ENCODE results near the gene MITD1.

The MITD1 gene

GRCh38 chr2:99171377-99172140 is 9.3 kb downstream of the MITD1 start:
- peaks cover 18% of the 10 kb centered on the region for H3K4me1 Mint-ChIP-seq
- no peak overlapping the region for H3K27ac Mint-ChIP-seq
- ATAC-seq: no peak

DNA sequence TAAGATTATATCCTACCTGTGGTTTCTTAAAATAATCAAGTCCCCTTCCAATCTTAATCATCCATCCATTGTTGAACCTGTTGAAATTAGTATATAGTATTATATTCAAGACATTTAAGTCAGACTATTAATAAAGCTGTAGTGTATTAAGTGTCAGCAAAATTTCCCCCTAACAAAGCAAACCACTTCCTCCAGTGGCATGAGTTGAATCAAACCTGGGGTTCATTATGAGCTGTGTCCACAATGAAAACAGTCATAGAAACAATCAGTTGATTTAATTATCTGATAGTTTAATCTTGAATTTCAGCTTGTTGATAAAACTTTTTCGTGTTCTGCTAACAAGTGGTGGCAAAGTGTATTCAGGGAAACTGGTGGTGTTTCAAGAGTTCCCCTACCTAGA is 11.3 kb downstream of the MITD1 start:
- H3K4me1 Mint-ChIP-seq: peaks cover 12% of the 10 kb centered on the region
- peaks cover 38% of the 10 kb centered on the region for H3K36me3 Mint-ChIP-seq
- H3K9me3 Mint-ChIP-seq: no peaks in the 10 kb centered on the region
- no peak overlapping the region for H3K4me3 Mint-ChIP-seq
- ATAC-seq: no peak
- H3K27me3 Mint-ChIP-seq: no peaks in the 10 kb centered on the region
- no peak overlapping the region for H3K27ac Mint-ChIP-seq

More at GRCh38 chr2:99171377-99172140, 9.3 kb downstream of the MITD1 start:
- Mint-ChIP-seq H3K9me3 (no peaks in the 10 kb centered on the region), H3K4me3 (no peak overlapping the region), H3K27me3 (no peaks in the 10 kb centered on the region), H3K36me3 (peaks cover 36% of the 10 kb centered on the region)

GRCh38 chr2:99166218-99166617 is 14.6 kb downstream of the MITD1 start:
- H3K27ac Mint-ChIP-seq: peak overlapping the region; percentile 44
- H3K36me3 Mint-ChIP-seq: peaks cover 36% of the 10 kb centered on the region
- no peak overlapping the region for H3K4me3 Mint-ChIP-seq
- peaks cover 7% of the 10 kb centered on the region for H3K4me1 Mint-ChIP-seq
- no peak for ATAC-seq
- H3K27me3 Mint-ChIP-seq: no peaks in the 10 kb centered on the region
- H3K9me3 Mint-ChIP-seq: no peaks in the 10 kb centered on the region

DNA sequence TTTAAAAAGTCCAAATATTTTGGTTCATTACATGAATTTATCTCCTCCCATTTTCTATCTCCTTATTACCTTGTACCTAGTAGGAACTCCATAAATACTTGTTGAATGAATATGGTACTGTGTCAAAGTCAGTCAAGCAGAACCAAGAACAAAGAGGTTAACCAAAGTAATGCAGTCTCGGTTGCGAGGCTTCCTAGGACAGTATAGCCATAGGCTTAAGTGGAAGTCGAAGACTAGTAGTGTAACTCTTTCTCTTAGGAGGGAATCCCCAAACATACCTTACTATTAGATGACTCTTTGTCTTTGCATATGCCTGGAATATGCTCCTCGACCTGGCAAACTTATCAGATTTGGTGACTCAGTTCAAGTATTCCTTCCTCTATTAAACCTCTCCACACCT is 21.3 kb downstream of the MITD1 start:
- no peak for ATAC-seq
- Mint-ChIP-seq H3K9me3 (no peaks in the 10 kb centered on the region), H3K4me1 (peaks cover 38% of the 10 kb centered on the region), H3K27me3 (no peaks in the 10 kb centered on the region), H3K4me3 (no peak overlapping the region), H3K27ac (peak overlapping the region; percentile 31), H3K36me3 (peaks cover 27% of the 10 kb centered on the region)

- H3K36me3 Mint-ChIP-seq: peaks cover 18% of the 10 kb centered on the region
- H3K4me3 Mint-ChIP-seq: no peak overlapping the region
- H3K4me1 Mint-ChIP-seq: peaks cover 46% of the 10 kb centered on the region
- no peak for ATAC-seq
- peak overlapping the region; percentile 92 for H3K27ac Mint-ChIP-seq
- H3K9me3 Mint-ChIP-seq: no peaks in the 10 kb centered on the region
- H3K27me3 Mint-ChIP-seq: no peaks in the 10 kb centered on the region
These were observed 22.3 kb downstream of the MITD1 start for GRCh38 chr2:99158599-99158998.

DNA sequence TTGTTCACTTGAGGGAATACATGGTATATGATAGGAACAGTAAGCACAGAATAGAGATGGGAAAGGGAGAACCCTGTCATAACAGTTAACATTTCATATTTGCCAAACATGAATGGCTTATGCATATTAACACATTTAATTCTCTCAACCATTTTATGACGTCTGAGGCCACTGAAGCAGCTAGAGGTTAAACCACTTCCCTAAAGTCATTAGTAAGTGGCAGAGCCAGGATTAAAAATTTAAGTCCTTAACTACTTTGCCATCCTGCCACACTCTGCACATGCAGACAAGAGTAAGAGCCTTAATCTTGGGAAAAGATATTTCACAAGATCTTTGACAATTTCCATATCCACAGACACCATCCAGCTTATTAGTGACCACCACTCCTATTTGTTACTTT is 24.0 kb downstream of the MITD1 start:
- H3K27ac Mint-ChIP-seq: peak overlapping the region; percentile 92
- peaks cover 16% of the 10 kb centered on the region for H3K36me3 Mint-ChIP-seq
- peaks cover 46% of the 10 kb centered on the region for H3K4me1 Mint-ChIP-seq
- H3K4me3 Mint-ChIP-seq: peak overlapping the region; percentile 96
- no peaks in the 10 kb centered on the region for H3K27me3 Mint-ChIP-seq
- H3K9me3 Mint-ChIP-seq: no peaks in the 10 kb centered on the region
- ATAC-seq: no peak

GRCh38 chr2:99154643-99155536 is 26.0 kb downstream of the MITD1 start, which contains the start of the genes LIPT1 and TSGA10:
Gene LIPT1, plus strand, starts transcription at chr2:99154967. Its CDS starts 6,991 bp downstream, at chr2:99161958.
Gene TSGA10, minus strand, starts transcription at chr2:99154942. Its CDS starts 45,503 bp downstream, at chr2:99109439.
- Mint-ChIP-seq H3K27ac (peak within 1 kb of the TSS; percentile 92), H3K27me3 (no peaks in the 10 kb centered on the region), H3K36me3 (peaks cover 16% of the 10 kb centered on the region), H3K9me3 (no peaks in the 10 kb centered on the region), H3K4me3 (peak within 1 kb of the TSS; percentile 96), H3K4me1 (peaks cover 45% of the 10 kb centered on the region)
- ATAC-seq: peak; percentile 98

GRCh38 chr2:99153921-99154604 is 26.8 kb downstream of the MITD1 start:
- Mint-ChIP-seq H3K9me3 (no peaks in the 10 kb centered on the region), H3K4me3 (peak overlapping the region; percentile 96), H3K36me3 (peaks cover 8% of the 10 kb centered on the region), H3K27me3 (no peaks in the 10 kb centered on the region), H3K4me1 (peaks cover 37% of the 10 kb centered on the region), H3K27ac (peak overlapping the region; percentile 92)
- ATAC-seq: no peak

- peaks cover 2% of the 10 kb centered on the region for H3K36me3 Mint-ChIP-seq
- no peaks in the 10 kb centered on the region for H3K9me3 Mint-ChIP-seq
- H3K4me3 Mint-ChIP-seq: no peak overlapping the region
- no peak overlapping the region for H3K27ac Mint-ChIP-seq
- peaks cover 31% of the 10 kb centered on the region for H3K4me1 Mint-ChIP-seq
- no peak for ATAC-seq
- no peaks in the 10 kb centered on the region for H3K27me3 Mint-ChIP-seq
These were observed 28.5 kb downstream of the MITD1 start for GRCh38 chr2:99152199-99152895.

DNA sequence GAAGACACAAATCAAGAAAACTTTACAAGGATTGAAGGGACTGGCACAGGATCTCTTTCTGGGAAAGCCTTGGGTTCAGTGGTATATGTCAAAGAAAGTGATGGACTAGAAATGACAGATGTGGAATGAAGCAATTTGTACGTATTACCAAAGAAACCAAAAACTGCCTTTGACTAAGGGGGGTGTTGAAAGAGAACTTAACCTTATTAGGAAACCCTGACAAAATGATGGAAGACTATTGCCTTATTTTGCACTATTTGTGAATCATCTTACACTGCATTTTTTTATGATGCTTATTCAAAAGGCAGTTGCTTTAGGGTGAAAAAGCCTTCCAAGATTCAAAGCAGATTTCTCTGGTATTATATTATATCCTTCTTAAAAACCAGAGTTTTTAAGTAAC is 30.2 kb downstream of the MITD1 start:
- Mint-ChIP-seq H3K27ac (no peak overlapping the region), H3K9me3 (no peaks in the 10 kb centered on the region), H3K4me1 (peaks cover 15% of the 10 kb centered on the region), H3K36me3 (no peaks in the 10 kb centered on the region), H3K27me3 (no peaks in the 10 kb centered on the region), H3K4me3 (no peak overlapping the region)
- ATAC-seq: no peak

DNA sequence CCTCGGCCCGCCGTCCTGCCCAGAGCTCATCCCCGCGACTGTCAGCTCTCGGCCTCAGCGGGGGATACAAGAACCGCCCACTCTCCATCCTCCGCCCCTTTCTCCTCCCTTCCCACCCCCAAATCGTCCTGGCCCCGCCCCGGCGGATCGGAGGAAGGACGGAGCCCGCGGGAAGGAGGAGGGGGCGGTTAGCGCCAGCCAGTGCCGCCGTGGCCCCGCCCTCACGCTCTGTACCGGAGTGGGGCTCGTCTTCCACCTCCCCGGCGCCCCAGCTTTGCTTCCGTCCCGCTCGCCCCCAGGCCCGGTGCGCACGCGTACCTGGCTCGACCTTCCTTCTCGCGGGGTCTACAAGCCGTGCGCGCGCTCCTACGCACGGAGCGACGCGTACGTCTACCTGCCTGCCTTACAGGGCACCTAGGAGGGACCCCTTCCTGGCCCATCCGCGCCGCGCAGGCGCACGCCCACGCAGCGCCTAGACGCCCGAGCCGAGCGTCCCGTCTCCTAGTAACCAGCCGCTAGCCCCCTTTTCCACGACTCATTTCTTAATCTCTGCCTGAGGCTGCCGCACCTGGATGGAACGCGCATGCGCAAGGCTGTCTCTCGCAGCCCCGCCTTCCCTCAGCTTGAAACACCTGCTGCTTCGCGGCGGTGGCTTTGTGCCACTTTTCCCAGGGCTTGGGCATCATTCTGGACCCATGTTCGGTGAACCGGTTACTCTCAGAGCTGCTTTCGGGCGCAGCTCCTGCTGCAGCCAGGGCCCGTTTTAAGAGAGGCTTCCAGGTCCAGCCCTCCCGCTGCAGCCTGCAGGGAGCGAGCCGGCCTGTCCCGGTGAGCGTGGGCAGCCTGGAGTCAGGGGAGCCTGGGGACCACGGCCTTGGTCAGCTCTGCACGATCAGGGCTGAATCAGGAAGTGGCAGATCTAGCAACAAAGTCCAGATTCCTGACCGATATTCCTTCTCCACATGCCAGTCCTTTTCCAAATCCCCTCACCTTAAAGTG is 39.4 kb downstream of the MITD1 start, which contains the start of gene C2orf15:
Gene C2orf15 (plus strand): TSS at position 598 of the 999 bp plus-strand sequence. CDS start 8,852 bp downstream, outside the sequence.
- Mint-ChIP-seq H3K27ac (peak within 1 kb of the TSS; percentile 86), H3K4me1 (peaks cover 6% of the 10 kb centered on the region), H3K4me3 (peak within 1 kb of the TSS; percentile 85), H3K36me3 (peaks cover 4% of the 10 kb centered on the region), H3K9me3 (no peaks in the 10 kb centered on the region), H3K27me3 (no peaks in the 10 kb centered on the region)
- ATAC-seq: peak; percentile 97

- Mint-ChIP-seq H3K4me1 (peaks cover 6% of the 10 kb centered on the region), H3K9me3 (no peaks in the 10 kb centered on the region), H3K27ac (peak overlapping the region; percentile 86), H3K36me3 (peaks cover 4% of the 10 kb centered on the region), H3K4me3 (peak overlapping the region; percentile 85), H3K27me3 (no peaks in the 10 kb centered on the region)
- no peak for ATAC-seq
These were observed 40.1 kb downstream of the MITD1 start for GRCh38 chr2:99140860-99141109.

DNA sequence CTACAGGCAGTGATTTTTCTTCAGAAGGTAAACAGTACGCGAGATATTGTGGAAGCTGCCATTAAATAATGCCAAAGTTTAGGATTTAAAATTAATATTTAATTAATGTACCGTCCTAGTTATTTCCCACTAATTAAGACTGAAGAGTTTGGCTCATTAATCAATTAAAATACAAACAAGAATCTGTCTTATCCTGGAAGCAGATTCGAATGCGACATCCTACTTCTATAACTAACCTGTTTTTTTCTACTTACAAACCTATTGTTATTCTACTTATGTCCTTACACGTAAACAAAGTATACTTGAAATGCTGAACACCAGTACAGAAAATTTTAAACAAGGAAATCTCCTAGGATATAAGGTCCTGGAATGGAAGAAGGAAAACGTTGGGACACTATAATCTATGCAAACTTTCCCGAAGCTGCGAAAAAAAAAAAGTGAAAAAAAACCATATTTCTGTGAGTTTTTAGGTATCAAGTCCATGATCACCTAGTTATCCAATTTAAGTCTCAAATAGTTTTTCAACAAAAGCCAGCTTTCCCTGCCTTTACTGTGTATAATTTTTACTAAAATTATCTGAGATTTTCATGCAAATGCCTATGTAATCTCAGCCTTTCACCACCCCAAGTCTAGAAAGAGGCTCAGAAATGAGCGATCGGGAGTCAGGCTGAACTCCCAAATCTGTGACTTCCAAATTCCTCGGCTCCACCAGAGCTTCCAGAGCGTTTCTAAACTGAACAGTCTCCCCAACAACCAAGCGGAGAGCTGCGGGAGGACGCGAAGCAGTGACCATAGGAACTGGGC is 40.6 kb downstream of the MITD1 start:
- Mint-ChIP-seq H3K27ac (peak overlapping the region; percentile 86), H3K9me3 (no peaks in the 10 kb centered on the region)

More for the DNA sequence above, 40.6 kb downstream of the MITD1 start:
- H3K27me3 Mint-ChIP-seq: no peaks in the 10 kb centered on the region
- H3K4me3 Mint-ChIP-seq: peak overlapping the region; percentile 85
- H3K4me1 Mint-ChIP-seq: peaks cover 6% of the 10 kb centered on the region
- no peak for ATAC-seq
- peaks cover 4% of the 10 kb centered on the region for H3K36me3 Mint-ChIP-seq

Data from stimulated activated memory B cell treated with anti-CD40 and anti-IgM and Interleukin-4, amounts not matched to agents 10 μg/mL and 1 μg/mL and 100 μg/mL, for 72 hours (primary cell).